Activated CD8-positive, alpha-beta memory T cell treated with anti-CD3 and anti-CD28 coated beads, Interleukin-2, amount 10 ng/mL, durations not matched to agents 7 days and 5 days (primary cell): Measurements from ENCODE around the gene COL18A1. TPM values are rescaled to one million over a fixed set of nuclear protein-coding genes. Genes with fewer than 3 reads are reported as not detected.

Source experiments
- ATAC-seq: fragments of 150-1000 bp; cut with Tn5 transposase; one replicate; pipeline ENCODE4 v1.10.0; 2021; ENCODE audit warnings: moderate library complexity
- CTCF ChIA-PET: fragments of 350-600 bp; sonication (Branson Sonifier 250); formaldehyde crosslinking; loops from one replicate; lab custom pipeline; 2021; ENCODE audit warnings: antibody characterized with exemption; lab: Charles Lee
- DNase-seq: peaks from one replicate; pipeline ENCODE4 v3.0.0-alpha.2; 2020
- H3K27ac Mint-ChIP-seq: one replicate; pipeline ENCODE4 v1.8.0; 2021; ENCODE audit warnings: mild to moderate bottlenecking, mixed read lengths
- H3K27me3 Mint-ChIP-seq: one replicate; pipeline ENCODE4 v1.8.0; 2021; ENCODE audit warnings: mixed read lengths
- H3K36me3 Mint-ChIP-seq: one replicate; pipeline ENCODE4 v1.8.0; 2021; ENCODE audit warnings: mild to moderate bottlenecking, mixed read lengths
- H3K4me1 Mint-ChIP-seq: one replicate; pipeline ENCODE4 v1.8.0; 2021; ENCODE audit warnings: mixed read lengths
- H3K4me3 Mint-ChIP-seq: one replicate; pipeline ENCODE4 v1.8.0; 2021; ENCODE audit warnings: mild to moderate bottlenecking, moderate library complexity, mixed read lengths
- H3K9me3 Mint-ChIP-seq: one replicate; pipeline ENCODE4 v1.8.0; 2022; ENCODE audit warnings: low read depth, mixed read lengths
- total RNA-seq, 2 experiments: library from RNA; stranded (reverse); gene quantifications; one replicate each; pipeline ENCODE4 v1.2.3, GENCODE V29; 2021

Gene COL18A1
- total RNA-seq, 2 experiments from 2014 or later: 5.2 to 7.3 TPM

- Mint-ChIP-seq H3K27ac (peak overlapping the region; percentile 94), H3K27me3 (no peaks in the 10 kb centered on the region), H3K9me3 (no peaks in the 10 kb centered on the region), H3K4me1 (peaks cover 37% of the 10 kb centered on the region), H3K4me3 (peak overlapping the region; percentile 55), H3K36me3 (no peaks in the 10 kb centered on the region)
- ATAC-seq: peak; percentile 72
- CTCF ChIA-PET: interaction anchor here (1.1 to 2.0 kb wide), 12 partner anchors 9 to 338 kb away, joined by 3 to 13 read pairs (median 4); no protein-coding TSS in a partner anchor
- peak; percentile 84 for DNase-seq
Measured at GRCh38 chr21:45482899-45483821, 78.2 kb downstream of the COL18A1 start.

GRCh38 chr21:45484318-45484717 is 79.4 kb downstream of the COL18A1 start:
- Mint-ChIP-seq H3K9me3 (no peaks in the 10 kb centered on the region), H3K27ac (no peak overlapping the region), H3K27me3 (no peaks in the 10 kb centered on the region), H3K4me3 (no peak overlapping the region), H3K4me1 (peaks cover 26% of the 10 kb centered on the region), H3K36me3 (no peaks in the 10 kb centered on the region)
- DNase-seq (no peak), ATAC-seq (no peak)
- CTCF ChIA-PET: interaction anchor here (0.7 to 2.0 kb wide), 2 partner anchors 8 to 218 kb away, joined by 3 to 4 read pairs; no protein-coding TSS in a partner anchor

DNA sequence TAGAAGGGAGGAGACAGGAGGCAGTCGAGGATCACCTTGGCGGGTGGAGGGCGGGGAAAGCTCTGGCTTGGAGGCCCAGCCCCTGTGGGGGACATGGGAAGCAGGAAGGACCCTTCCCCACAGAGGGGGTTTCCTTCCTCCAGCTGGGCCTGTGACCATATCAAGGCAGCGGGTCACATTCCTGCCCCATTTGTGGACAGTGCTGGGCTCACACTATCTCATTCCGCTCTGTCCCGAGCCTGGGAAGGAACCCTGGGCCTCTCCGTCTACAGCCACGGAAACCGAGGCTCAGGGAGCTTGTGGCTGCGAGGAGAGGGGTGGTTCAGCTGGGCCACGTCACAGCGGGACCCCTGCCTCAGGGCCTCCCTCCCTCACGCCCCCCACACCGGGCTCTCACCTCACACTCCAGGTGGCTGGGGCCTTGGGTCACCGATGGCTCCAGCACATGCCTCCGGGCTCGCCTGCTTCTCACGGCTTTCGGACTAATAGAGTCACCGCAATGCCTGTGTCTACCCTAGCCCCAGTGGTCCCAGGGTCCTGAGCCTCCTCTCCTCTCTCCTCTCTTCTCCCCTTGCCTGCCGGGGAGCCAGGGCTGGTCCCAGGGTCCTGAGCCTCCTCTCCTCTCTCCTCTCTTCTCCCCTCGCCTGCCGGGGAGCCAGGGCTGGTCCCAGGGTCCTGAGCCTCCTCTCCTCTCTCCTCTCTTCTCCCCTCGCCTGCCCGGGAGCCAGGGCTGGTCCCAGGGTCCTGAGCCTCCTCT is 80.9 kb downstream of the COL18A1 start:
- H3K9me3 Mint-ChIP-seq: no peaks in the 10 kb centered on the region
- ATAC-seq (no peak), DNase-seq (no peak)
- no peaks in the 10 kb centered on the region for H3K27me3 Mint-ChIP-seq
- H3K4me1 Mint-ChIP-seq: peaks cover 20% of the 10 kb centered on the region
- no peak overlapping the region for H3K27ac Mint-ChIP-seq
- CTCF ChIA-PET: no interaction called here
- H3K36me3 Mint-ChIP-seq: no peaks in the 10 kb centered on the region
- H3K4me3 Mint-ChIP-seq: no peak overlapping the region

DNA sequence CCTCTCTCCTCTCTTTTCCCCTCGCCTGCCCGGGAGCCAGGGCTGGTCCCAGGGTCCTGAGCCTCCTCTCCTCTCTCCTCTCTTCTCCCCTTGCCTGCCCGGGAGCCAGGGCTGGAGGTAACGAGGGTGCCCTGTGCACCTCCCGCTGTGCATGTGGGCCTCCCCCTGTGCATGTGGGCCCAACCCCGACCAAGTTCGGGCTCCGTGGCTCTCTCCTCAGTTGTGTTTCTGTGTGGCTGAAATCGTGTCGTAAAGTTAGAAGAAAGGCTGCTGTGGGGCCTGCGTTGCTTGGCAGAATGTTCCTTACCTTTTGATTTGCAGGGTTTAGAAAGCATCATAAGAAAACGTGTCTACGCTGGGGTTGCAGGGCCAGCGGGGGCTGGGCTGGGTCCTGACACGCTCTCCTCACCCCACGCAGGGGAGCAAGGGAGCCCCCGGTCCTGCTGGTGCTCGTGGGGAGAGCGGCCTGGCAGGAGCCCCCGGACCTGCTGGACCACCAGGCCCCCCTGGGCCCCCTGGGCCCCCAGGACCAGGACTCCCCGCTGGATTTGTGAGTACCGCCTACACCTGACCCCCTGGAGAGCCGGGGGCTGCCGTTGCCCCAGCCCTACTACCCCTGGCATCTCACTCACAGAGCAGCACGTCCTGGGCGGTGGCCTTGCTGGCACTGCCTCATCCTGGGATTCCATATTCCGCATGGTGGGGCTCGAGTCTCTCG is 81.6 kb downstream of the COL18A1 start:
- Mint-ChIP-seq H3K4me3 (no peak overlapping the region), H3K27ac (no peak overlapping the region), H3K36me3 (no peaks in the 10 kb centered on the region), H3K27me3 (no peaks in the 10 kb centered on the region), H3K4me1 (peaks cover 20% of the 10 kb centered on the region), H3K9me3 (no peaks in the 10 kb centered on the region)
- DNase-seq (no peak), ATAC-seq (no peak)
- CTCF ChIA-PET: no interaction called here

DNA sequence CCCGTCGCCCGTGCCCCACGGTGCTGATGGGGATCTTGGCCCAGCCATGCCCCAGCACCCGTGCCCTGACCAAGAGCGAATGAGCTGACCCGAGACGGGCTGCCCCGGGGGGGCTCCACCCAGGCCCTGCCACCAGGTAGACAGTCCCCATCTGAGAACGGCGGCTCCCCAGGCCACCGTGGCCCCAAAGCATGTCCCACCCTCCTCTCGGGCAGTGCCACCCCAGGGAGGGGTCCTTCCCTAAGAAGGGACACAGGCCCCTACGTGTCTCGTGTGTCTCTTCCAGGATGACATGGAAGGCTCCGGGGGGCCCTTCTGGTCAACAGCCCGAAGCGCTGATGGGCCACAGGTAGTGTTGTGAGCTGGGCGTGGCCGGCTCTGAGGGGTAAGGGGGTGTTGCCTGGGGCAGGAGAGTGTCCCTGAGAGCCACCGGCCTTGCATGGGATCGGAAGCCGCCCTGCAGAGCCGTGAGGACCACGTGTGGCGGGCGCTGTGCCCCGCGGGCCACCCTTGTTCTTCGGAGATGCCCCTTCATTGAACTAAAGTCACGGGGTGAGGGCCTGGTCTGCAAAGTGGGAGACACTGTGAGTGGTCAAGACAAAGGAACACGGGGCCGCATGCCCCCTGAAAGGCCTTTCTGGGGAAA is 82.3 kb downstream of the COL18A1 start:
- Mint-ChIP-seq H3K27me3 (no peaks in the 10 kb centered on the region), H3K4me3 (no peak overlapping the region), H3K27ac (no peak overlapping the region), H3K4me1 (peaks cover 17% of the 10 kb centered on the region), H3K9me3 (no peaks in the 10 kb centered on the region), H3K36me3 (no peaks in the 10 kb centered on the region)
- ATAC-seq (no peak), DNase-seq (no peak)
- CTCF ChIA-PET: no interaction called here

- no peak overlapping the region for H3K4me3 Mint-ChIP-seq
- ATAC-seq (no peak), DNase-seq (no peak)
- H3K36me3 Mint-ChIP-seq: no peaks in the 10 kb centered on the region
- no peaks in the 10 kb centered on the region for H3K27me3 Mint-ChIP-seq
- CTCF ChIA-PET: no interaction called here
- peaks cover 11% of the 10 kb centered on the region for H3K4me1 Mint-ChIP-seq
- no peak overlapping the region for H3K27ac Mint-ChIP-seq
- no peaks in the 10 kb centered on the region for H3K9me3 Mint-ChIP-seq
Measured at GRCh38 chr21:45487891-45488600, 83.1 kb downstream of the COL18A1 start.

DNA sequence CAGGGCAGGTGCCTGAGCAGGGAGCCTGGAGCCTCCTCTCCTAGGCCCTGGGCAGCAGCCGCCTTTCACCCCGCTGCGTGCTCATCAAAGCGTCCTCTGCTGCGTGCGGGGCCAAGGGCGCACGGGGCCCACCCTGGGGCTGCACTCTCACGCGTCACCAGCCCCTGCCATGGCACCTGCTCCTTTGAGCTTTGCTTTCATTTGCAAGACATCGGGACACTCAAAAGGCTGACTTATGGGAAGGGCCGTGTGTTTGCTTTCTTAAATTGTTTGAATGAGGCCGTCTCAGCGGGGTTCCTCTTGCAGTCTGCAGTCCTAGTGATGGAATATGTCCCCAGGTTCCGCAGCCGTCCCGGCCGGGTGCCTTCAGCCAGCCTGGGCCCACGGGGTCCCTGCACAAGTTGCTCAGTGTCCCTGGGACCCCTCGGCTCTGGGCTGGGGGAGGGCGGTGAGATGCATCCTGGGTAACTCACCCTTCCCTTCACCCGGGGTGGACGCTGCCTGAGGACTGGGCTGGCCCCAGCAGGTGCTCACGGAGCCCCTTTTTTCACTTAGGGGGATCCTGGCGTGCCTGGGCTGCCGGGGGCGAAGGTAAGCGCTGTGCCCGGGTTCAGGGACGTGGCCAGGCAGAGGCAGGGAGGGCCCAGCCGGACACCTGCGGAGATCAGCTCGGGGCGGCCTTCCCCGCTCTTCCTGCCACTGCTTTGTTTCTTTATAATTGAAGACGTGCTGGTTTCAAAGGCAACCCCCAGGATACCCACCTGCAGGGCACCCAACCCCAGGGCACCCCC is 84.2 kb downstream of the COL18A1 start:
- CTCF ChIA-PET: no interaction called here

DNA sequence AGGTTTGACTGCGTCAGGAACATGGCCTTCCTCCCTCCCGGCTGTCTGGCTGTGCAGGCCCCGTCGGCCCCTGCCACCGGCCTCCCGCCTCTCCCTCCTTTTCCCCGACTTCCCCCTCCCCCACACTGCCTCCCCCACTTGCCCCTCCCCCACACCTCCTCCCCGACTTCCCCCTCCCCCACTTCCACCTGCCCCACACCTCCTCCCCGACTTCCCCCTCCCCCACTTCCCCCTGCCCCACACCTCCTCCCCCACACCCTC is 84.7 kb downstream of the COL18A1 start:
- Mint-ChIP-seq H3K4me1 (no peaks in the 10 kb centered on the region), H3K27ac (no peak overlapping the region), H3K9me3 (no peaks in the 10 kb centered on the region), H3K4me3 (no peak overlapping the region), H3K36me3 (no peaks in the 10 kb centered on the region), H3K27me3 (no peaks in the 10 kb centered on the region)
- DNase-seq (no peak), ATAC-seq (no peak)
- CTCF ChIA-PET: no interaction called here

More for the DNA sequence above, 84.2 kb downstream of the COL18A1 start:
- Mint-ChIP-seq H3K9me3 (no peaks in the 10 kb centered on the region), H3K27me3 (no peaks in the 10 kb centered on the region), H3K36me3 (no peaks in the 10 kb centered on the region), H3K4me3 (no peak overlapping the region), H3K27ac (no peak overlapping the region), H3K4me1 (peaks cover 3% of the 10 kb centered on the region)
- ATAC-seq (no peak), DNase-seq (no peak)

- ATAC-seq: no peak
- no peak for DNase-seq
- Mint-ChIP-seq H3K4me1 (no peaks in the 10 kb centered on the region), H3K9me3 (no peaks in the 10 kb centered on the region), H3K27ac (no peak overlapping the region), H3K27me3 (no peaks in the 10 kb centered on the region), H3K4me3 (no peak overlapping the region), H3K36me3 (no peaks in the 10 kb centered on the region)
- CTCF ChIA-PET: no interaction called here
Measured at GRCh38 chr21:45490049-45490731, 85.2 kb downstream of the COL18A1 start.

DNA sequence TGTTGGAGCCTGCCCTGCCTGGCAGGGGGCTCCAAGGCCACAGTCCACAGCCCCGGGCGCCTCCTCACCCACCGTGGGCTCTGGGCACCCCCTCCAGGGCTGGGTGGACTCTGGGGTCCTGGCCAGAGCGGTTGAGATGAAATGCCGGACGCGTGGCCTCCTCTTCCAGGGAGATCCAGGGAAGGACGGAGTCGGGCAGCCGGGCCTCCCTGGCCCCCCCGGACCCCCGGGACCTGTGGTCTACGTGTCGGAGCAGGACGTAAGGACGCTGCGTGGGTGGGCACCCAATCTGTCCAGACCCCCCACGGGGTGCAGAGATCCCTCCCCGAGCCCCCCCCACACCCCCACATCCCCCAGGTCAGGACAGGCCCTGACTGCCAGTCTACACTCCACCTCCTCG is 86.1 kb downstream of the COL18A1 start:
- DNase-seq: no peak
- Mint-ChIP-seq H3K27me3 (no peaks in the 10 kb centered on the region), H3K9me3 (no peaks in the 10 kb centered on the region), H3K36me3 (no peaks in the 10 kb centered on the region), H3K4me3 (no peak overlapping the region), H3K4me1 (no peaks in the 10 kb centered on the region), H3K27ac (no peak overlapping the region)
- CTCF ChIA-PET: no interaction called here
- ATAC-seq: no peak

- Mint-ChIP-seq H3K4me3 (no peak overlapping the region), H3K36me3 (no peaks in the 10 kb centered on the region), H3K27me3 (no peaks in the 10 kb centered on the region), H3K9me3 (no peaks in the 10 kb centered on the region), H3K27ac (no peak overlapping the region), H3K4me1 (no peaks in the 10 kb centered on the region)
- ATAC-seq (no peak), DNase-seq (no peak)
- CTCF ChIA-PET: no interaction called here
Measured at GRCh38 chr21:45491623-45492022, 86.7 kb downstream of the COL18A1 start.

DNA sequence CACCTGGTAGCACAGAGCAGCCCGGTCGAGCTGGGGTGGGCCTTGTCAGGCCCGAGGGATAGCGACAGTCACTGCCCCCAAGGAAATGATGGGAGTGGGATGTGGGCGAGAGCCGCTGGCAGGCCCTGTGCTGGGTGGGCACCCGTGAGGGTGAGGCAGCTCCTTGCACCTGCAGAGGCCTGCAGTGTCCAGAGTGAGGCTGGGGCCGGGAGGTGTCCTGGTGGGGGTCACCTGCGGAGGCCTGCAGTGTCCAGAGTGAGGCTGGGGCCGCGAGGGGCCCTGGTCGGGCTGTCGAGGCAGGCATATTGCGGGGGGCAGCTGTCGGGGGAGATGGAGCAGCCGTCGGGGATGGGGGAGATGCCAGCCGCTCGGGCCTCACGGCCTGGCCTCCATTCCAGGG is 87.8 kb downstream of the COL18A1 start:
- ATAC-seq: no peak
- Mint-ChIP-seq H3K9me3 (no peaks in the 10 kb centered on the region), H3K4me3 (no peak overlapping the region), H3K27me3 (no peaks in the 10 kb centered on the region), H3K36me3 (no peaks in the 10 kb centered on the region), H3K27ac (no peak overlapping the region), H3K4me1 (no peaks in the 10 kb centered on the region)
- CTCF ChIA-PET: interaction anchor here (0.9 kb wide), 1 partner anchor 9 kb away, joined by 4 read pairs; no protein-coding TSS in a partner anchor
- no peak for DNase-seq
